Measurements from ENCODE around the gene ZEB2. TPM values are rescaled to one million over a fixed set of nuclear protein-coding genes. Genes with fewer than 3 reads are reported as not detected.

Gene ZEB2
- total RNA-seq, 1 donor from 2014 or later, result 88.5 TPM

- Mint-ChIP-seq H3K4me1 (ENCODE audit: unreplicated experiment) (peaks cover 45% of the 10 kb centered on the region), H3K36me3 (peaks cover 9% of the 10 kb centered on the region), H3K4me3 (peak overlapping the region; percentile 35), H3K27ac (no peak overlapping the region), H3K27me3 (peaks cover 64% of the 10 kb centered on the region), H3K9me3 (no peaks in the 10 kb centered on the region)
- no peak for TF ChIP-seq CTCF (conservative IDR thresholded peaks at IDR 0.05)
- DNase-seq (ENCODE audit: extremely low spot score, unreplicated experiment), result no peak
Observed at GRCh38 chr2:144503242-144503641, 16.7 kb downstream of the ZEB2 start.

- Mint-ChIP-seq H3K27me3 (peaks cover 56% of the 10 kb centered on the region), H3K4me3 (no peak overlapping the region), H3K27ac (no peak overlapping the region), H3K9me3 (no peaks in the 10 kb centered on the region), H3K4me1 (ENCODE audit: unreplicated experiment) (peaks cover 39% of the 10 kb centered on the region), H3K36me3 (peaks cover 11% of the 10 kb centered on the region)
- no peak for TF ChIP-seq CTCF (conservative IDR thresholded peaks at IDR 0.05)
- no peak for DNase-seq (ENCODE audit: extremely low spot score, unreplicated experiment)
Observed at GRCh38 chr2:144502369-144502768, 17.6 kb downstream of the ZEB2 start.

- Mint-ChIP-seq H3K9me3 (no peaks in the 10 kb centered on the region), H3K4me1 (ENCODE audit: unreplicated experiment) (peaks cover 40% of the 10 kb centered on the region), H3K27me3 (peaks cover 55% of the 10 kb centered on the region), H3K4me3 (no peak overlapping the region), H3K27ac (no peak overlapping the region), H3K36me3 (peaks cover 11% of the 10 kb centered on the region)
- no peak for TF ChIP-seq CTCF (conservative IDR thresholded peaks at IDR 0.05)
- no peak for DNase-seq (ENCODE audit: extremely low spot score, unreplicated experiment)
Observed at GRCh38 chr2:144501627-144502026, 18.3 kb downstream of the ZEB2 start.

- no peak for TF ChIP-seq CTCF (conservative IDR thresholded peaks at IDR 0.05)
- DNase-seq (ENCODE audit: extremely low spot score, unreplicated experiment), result no peak
- peaks cover 51% of the 10 kb centered on the region for H3K27me3 Mint-ChIP-seq
- no peak overlapping the region for H3K27ac Mint-ChIP-seq
- H3K4me1 Mint-ChIP-seq (ENCODE audit: unreplicated experiment), result peaks cover 40% of the 10 kb centered on the region
- H3K4me3 Mint-ChIP-seq, result no peak overlapping the region
- peaks cover 11% of the 10 kb centered on the region for H3K36me3 Mint-ChIP-seq
- no peaks in the 10 kb centered on the region for H3K9me3 Mint-ChIP-seq
Observed at GRCh38 chr2:144501118-144501517, 18.8 kb downstream of the ZEB2 start.

- peaks cover 49% of the 10 kb centered on the region for H3K27me3 Mint-ChIP-seq
- no peak for TF ChIP-seq CTCF (conservative IDR thresholded peaks at IDR 0.05)
- H3K27ac Mint-ChIP-seq, result no peak overlapping the region
- H3K4me3 Mint-ChIP-seq, result no peak overlapping the region
- no peak for DNase-seq (ENCODE audit: extremely low spot score, unreplicated experiment)
- peaks cover 11% of the 10 kb centered on the region for H3K36me3 Mint-ChIP-seq
- H3K9me3 Mint-ChIP-seq, result no peaks in the 10 kb centered on the region
- peaks cover 45% of the 10 kb centered on the region for H3K4me1 Mint-ChIP-seq (ENCODE audit: unreplicated experiment)
Observed at GRCh38 chr2:144500563-144500962, 19.4 kb downstream of the ZEB2 start.

GRCh38 chr2:144498277-144498676 is 21.6 kb downstream of the ZEB2 start:
- Mint-ChIP-seq H3K36me3 (peaks cover 11% of the 10 kb centered on the region), H3K27ac (no peak overlapping the region), H3K27me3 (peaks cover 36% of the 10 kb centered on the region), H3K4me1 (ENCODE audit: unreplicated experiment) (peaks cover 36% of the 10 kb centered on the region), H3K4me3 (no peak overlapping the region), H3K9me3 (peaks cover under 1% of the 10 kb centered on the region)
- TF ChIP-seq CTCF (conservative IDR thresholded peaks at IDR 0.05), result no peak
- no peak for DNase-seq (ENCODE audit: extremely low spot score, unreplicated experiment)

All from type B pancreatic cell (in vitro differentiated cells).